Brain microvascular endothelial cell (primary cell): ENCODE results near the gene RANBP6.
"Not testable (repeated sequence)": the region's sequence is repeated elsewhere in the genome, so short reads cannot be mapped to it uniquely, and the experiment has no call there.

Experiments used
- DNase-seq: peaks from one replicate; pipeline ENCODE4 v3.0.0-alpha.2; 2020
- H3K27ac ChIP-seq: fragments of 250-450 bp; sonication (Bioruptor Pico); 2 replicates; pipeline ENCODE4 v1.5.1; 2020; ENCODE audit warnings: mild to moderate bottlenecking, moderate library complexity
- H3K27me3 ChIP-seq: fragments of 250-450 bp; sonication (Bioruptor Pico); replicated peaks from 2 replicates; pipeline ENCODE4 v1.5.1; 2020; ENCODE audit warnings: mild to moderate bottlenecking
- H3K36me3 ChIP-seq: fragments of 250-450 bp; sonication (Bioruptor Pico); replicated peaks from 2 replicates; pipeline ENCODE4 v1.5.1; 2020; ENCODE audit warnings: mild to moderate bottlenecking
- H3K4me3 ChIP-seq: 2 replicates; pipeline ENCODE4 v1.5.1; 2011; ENCODE audit warnings: low read depth, mild to moderate bottlenecking, control low read depth, low read length, moderate library complexity
- CTCF ChIP-seq: IDR thresholded peaks from 2 replicates; pipeline ENCODE4 v1.5.1; 2011; ENCODE audit warnings: low read depth, mild to moderate bottlenecking, moderate library complexity, low read length, control low read depth, inconsistent platforms; ENCODE audit errors: missing control alignments
- in situ Hi-C: cut with HindIII; loops from 2 replicates; pipeline ENCODE4 v1.10.0; 2017; ENCODE audit warnings: low sequenced_read_pairs, low pct_ligation_motif_present

RANBP6 gene

GRCh38 chr9:6015278-6016157 lies at the start of gene RANBP6:
TSS of gene RANBP6 (minus strand) at chr9:6015624. CDS start at chr9:6015607, 17 bp downstream.
- TF ChIP-seq CTCF = no peak
- in situ Hi-C loops = no loop called here
- peak; percentile 82 for DNase-seq
- peak within 1 kb of the TSS; percentile 84 for H3K27ac ChIP-seq
- peak within 1 kb of the TSS; percentile 89 for H3K4me3 ChIP-seq
- H3K36me3 ChIP-seq = no peaks in the 10 kb centered on the region
- no peaks in the 10 kb centered on the region for H3K27me3 ChIP-seq

GRCh38 chr9:6063146-6063545 lies 47.7 kb upstream of the RANBP6 start:
- DNase-seq, in situ Hi-C loops, H3K4me3 ChIP-seq, H3K36me3 ChIP-seq, H3K27ac ChIP-seq, H3K27me3 ChIP-seq: not testable (repeated sequence)

- Histone ChIP-seq H3K4me3 (no peak overlapping the region), H3K27me3 (no peaks in the 10 kb centered on the region), H3K36me3 (no peaks in the 10 kb centered on the region), H3K27ac (no peak overlapping the region)
- no peak for DNase-seq
- no peak for TF ChIP-seq CTCF
- in situ Hi-C loops = no loop called here
Measured at GRCh38 chr9:6055666-6056065, 40.2 kb upstream of the RANBP6 start.

- TF ChIP-seq CTCF = peak; percentile 47
- in situ Hi-C loops = no loop called here
- peak; percentile 67 for DNase-seq
Measured at GRCh38 chr9:6055216-6055615, 39.8 kb upstream of the RANBP6 start.

GRCh38 chr9:6054280-6055099 lies 39.1 kb upstream of the RANBP6 start:
- Histone ChIP-seq H3K27ac (no peak overlapping the region), H3K36me3 (no peaks in the 10 kb centered on the region), H3K4me3 (no peak overlapping the region), H3K27me3 (no peaks in the 10 kb centered on the region)
- in situ Hi-C loops = no loop called here
- peak; percentile 48 for DNase-seq
- peak; percentile 88 for TF ChIP-seq CTCF

More at GRCh38 chr9:6055216-6055615, 39.8 kb upstream of the RANBP6 start:
- Histone ChIP-seq H3K27me3 (no peaks in the 10 kb centered on the region), H3K27ac (no peak overlapping the region), H3K4me3 (no peak overlapping the region), H3K36me3 (no peaks in the 10 kb centered on the region)

- Histone ChIP-seq H3K36me3 (no peaks in the 10 kb centered on the region), H3K27ac (no peak overlapping the region), H3K27me3 (no peaks in the 10 kb centered on the region), H3K4me3 (no peak overlapping the region)
- in situ Hi-C loops = no loop called here
- no peak for TF ChIP-seq CTCF
- no peak for DNase-seq
Measured at GRCh38 chr9:6052293-6052919, 37.0 kb upstream of the RANBP6 start.
